Measurements from ENCODE around the gene SLC12A7.

GRCh38 chr5:1095302-1095989 lies 16.4 kb downstream of the SLC12A7 start:
- TF ChIP-seq CTCF (IDR thresholded peaks at IDR 0.05) (no peak), POLR2AphosphoS5 (IDR thresholded peaks at IDR 0.05) (no peak), POLR2A (IDR thresholded peaks at IDR 0.05) (no peak), EP300 (IDR thresholded peaks at IDR 0.05) (no peak)

Data from suprapubic skin (tissue), 4 donors.